ELR (cell line): ENCODE results near the gene PRKG1.

ENCODE experiments used
- DNase-seq: peaks from one replicate; pipeline ENCODE4 v3.0.0-alpha.2; 2015; ENCODE audit warnings: low read depth

The PRKG1 gene

DNA sequence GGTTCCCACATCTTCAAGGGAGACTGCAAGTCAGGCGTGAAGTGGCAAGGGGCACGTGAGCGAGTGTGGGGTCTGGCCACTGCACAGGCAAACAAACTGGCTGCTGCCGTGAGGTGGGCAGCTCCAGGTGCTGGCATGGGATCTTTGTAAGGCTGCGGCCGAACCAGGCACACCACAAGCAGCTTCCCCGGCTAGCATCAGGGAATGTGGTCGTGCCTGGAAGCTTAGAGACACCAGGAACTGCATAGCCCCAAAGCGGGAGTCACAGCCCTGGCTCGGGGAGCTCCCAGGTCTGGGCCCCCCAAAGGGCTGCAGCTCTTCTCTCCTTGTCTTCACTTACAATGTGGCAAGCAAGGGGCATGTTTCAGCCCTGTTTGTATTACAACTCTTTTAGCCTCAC, 988.9 kb downstream of the PRKG1 start:
- no peak for DNase-seq

DNA sequence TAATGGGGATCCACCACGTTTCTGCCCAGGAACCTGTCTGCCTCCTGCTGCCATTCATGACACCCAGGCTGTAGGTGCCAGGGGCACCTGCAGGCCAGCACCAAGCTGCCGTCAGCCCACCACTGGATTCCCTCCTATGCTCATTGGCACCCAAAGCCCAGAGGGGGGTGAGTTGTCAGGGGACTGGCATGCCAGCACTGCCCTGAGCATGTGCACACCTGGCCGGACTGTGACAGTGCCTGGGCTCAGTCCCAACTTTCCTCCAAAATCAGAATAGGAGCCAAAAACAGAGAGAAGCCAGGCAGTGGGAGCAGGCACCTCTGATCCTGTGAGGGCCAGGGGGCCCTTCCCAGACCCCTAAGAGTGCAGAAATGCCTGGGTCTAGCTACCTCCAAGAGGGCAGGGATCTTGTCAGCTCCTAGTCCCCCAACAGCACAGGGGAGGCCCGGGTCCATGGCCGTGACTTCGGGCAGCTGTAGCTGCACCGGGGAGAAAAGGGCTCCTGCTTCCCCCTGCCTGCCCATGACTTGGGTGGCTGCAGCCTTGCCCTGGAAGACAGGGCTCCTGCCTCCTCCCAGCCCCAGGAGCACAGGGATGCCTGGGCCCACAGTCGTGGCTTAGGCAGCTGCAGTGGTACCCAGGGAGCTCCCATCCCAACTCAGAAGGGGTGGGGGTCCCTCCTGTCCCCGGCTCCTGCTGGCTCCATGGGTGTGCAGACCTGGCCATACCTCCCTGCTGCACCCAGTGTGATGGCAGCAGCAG, 990.0 kb downstream of the PRKG1 start:
- DNase-seq = no peak

DNA sequence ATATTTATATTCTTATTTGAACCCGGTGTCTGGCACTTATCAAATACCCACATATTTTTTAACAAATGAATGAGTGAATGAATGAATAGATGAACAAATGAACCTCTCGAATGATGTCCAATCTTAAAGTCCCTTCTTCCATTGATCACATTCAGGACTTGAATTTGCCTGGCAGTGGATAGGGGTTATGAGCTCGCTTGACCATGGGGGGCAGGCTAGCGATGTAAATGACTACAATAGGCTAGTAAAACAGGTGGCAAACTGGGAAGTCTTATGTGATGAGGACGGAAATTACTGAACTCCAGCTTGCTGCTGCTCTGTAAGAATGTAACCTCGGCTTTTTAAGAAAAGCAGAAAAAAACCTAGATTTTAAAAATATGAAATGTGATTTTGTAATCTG, 992.1 kb downstream of the PRKG1 start:
- peak; percentile 4 for DNase-seq

DNA sequence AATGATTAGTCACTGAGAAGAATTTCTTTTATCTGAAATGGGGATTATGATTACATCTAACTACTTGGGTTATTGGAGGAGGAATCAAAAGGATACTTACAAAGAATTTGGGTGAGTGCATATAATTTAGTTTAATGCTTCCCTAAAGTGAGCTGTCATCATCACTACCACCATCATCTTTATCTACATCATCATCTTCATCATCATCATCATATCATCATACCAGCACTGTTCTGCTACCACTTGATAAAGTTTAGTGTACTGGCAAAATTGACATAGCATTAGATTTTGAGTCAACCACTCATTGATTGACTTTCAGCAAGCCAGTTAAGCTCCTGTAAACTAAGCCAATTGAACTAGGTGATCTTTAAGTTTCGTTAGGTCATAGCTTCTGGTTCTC, 994.2 kb downstream of the PRKG1 start:
- DNase-seq = no peak

DNA sequence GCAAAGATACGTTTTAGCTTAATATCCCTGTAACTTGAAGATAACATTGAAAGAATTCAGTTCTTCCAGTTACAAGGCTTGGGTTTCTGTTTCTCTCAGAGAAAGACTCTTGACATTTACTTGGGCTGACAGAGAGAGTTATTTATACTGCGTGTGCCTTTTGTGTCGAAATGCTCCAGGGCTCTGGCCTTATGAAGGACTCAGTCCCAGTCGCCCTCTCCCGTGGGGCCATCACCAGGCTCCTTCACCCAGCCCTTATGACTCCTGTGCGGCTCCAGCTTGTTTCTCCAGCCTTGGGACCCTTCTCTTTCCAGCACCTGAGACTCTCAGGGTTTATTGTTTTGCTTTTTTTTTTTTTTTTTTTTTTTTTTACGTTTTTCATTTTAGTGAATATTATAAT, 997.5 kb downstream of the PRKG1 start:
- DNase-seq = no peak

DNA sequence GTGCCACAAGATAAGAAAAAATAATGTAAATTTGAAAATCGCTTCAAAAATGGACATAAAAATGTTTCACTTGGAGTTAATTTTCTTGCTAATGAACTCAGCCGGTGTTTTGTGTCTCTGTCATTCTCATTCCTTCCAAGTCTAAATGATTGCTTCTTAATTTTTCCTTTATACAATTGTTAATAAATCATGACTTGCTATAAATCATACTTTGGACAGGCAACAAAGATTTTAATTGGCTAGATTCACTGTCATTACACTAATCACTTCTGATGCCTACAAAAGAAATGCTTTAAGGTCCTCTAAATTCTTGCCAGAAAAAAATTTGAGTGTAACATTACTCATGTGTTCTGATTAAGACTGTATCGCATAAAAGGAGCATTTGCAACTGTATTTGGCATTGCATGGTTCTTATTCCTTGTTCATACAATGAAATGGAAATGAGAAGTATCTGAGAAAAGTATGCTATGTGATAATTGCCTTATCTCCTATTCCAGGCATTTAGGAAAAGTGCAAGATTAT, 1000.3 kb downstream of the PRKG1 start:
- no peak for DNase-seq

DNA sequence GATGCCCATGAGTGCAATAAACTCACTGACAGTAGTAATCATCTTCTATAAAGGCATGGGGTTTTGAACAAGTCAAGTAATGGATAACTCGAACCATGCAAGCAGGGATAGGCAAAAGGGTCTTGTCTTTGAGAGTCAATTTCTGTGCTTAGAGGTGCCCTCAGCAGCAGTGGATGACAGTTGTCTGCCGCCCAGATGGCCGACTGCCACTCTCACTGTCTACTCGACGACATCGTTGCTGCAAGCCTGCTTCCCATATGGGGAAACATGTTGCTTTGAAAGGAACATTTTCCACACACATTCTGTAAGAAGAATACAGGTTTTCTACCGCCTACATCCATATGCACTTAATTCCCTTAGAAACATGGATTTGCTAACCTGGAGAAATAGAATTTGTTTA, 1003.5 kb downstream of the PRKG1 start:
- DNase-seq = no peak

DNA sequence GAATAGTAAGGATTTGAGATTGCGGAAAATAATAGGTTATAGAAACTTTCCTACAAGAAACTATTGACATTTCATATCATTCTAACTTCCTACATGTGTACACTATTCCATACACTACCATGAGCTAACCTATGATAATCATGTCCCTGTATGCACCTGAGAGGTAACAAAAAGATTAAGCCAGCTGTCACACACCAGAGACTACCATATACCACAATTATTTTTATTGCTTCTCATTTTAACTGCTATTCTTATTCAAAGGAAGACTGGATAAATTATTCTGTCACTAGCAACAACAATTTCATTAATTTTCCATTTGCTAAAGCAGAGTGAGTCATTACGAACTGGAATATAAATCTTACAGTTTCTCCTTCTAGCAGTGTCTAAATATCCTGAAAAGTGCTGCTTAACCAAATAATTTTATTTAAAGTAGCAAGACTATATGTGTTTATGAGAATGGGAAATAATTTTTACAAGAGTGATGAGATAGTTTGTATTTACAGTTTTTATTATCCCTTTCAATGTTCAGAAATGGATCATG, 1004.2 kb downstream of the PRKG1 start:
- DNase-seq = no peak

DNA sequence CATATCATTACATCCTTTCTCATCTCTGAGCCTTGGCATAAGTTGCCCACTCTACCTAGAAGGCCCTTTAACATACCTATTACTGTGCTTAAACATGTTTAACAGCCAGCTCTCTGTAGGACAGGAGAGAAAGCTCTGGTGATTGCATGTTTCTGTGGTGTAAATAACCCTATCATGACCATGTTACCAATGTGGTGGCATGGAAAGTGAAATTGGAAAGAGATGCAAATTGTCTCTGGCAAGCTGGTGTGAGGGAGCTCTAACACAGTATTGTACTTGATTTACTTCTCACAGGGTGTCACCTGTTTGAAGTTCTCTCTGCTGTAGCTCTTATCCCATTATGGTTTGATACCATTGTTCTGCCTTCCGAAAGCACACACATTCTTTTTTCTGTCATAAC, 1008.0 kb downstream of the PRKG1 start:
- no peak for DNase-seq

DNA sequence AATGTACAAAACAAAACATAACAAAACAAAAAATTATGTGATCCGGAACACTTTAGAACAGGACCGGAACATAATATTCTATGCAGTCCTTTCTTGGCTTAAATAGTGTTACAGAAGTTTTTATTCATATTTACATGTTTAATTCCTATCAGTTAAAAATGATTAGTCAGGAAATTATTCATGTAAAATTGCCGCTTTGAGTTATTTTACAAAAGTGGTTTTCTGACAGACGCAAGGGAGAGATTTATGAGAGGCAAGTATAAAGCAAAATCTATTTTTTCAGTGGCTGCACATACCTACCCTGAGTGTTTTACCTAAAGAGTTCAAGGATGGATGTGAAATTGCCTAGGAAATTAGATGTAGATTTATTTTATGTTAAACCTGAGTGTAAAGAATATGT, 1009.1 kb downstream of the PRKG1 start:
- DNase-seq = no peak

DNA sequence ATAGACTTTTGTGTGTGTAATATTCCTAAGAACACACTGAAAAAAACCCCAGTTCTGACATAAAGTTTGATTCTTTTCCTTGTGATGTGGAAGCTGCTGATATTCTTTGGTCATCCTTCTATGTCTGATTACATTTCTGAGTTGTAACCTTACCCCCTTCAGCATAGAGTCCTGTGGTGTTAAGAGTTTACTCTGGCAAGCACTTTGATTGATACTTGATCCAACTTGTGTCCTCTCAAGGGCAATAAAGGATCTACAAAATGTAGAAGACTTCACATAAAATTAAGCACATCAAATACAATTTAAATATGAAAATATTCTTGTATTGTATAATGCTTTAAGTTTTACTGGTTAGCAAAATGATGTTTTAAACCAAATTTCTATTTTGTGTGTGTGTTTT, 1018.1 kb downstream of the PRKG1 start:
- no peak for DNase-seq

DNA sequence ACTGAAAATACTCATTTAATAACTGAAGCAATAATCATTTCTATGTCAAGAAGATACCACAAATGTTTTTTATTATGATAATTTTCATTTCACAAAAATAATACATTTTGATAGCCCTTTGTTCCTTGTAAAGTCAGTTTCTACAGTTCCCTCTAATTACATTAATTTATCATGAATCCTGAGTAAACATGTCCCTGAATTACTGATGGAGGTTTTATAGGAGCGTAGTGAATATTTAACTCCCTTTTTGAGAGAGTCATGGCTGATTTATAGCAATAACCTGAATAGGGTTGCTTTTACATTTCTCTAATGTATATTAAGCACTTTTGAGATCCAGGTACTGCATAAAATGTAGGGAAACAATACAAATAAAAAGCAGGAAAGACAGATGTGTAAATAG, 1023.8 kb downstream of the PRKG1 start:
- no peak for DNase-seq

DNA sequence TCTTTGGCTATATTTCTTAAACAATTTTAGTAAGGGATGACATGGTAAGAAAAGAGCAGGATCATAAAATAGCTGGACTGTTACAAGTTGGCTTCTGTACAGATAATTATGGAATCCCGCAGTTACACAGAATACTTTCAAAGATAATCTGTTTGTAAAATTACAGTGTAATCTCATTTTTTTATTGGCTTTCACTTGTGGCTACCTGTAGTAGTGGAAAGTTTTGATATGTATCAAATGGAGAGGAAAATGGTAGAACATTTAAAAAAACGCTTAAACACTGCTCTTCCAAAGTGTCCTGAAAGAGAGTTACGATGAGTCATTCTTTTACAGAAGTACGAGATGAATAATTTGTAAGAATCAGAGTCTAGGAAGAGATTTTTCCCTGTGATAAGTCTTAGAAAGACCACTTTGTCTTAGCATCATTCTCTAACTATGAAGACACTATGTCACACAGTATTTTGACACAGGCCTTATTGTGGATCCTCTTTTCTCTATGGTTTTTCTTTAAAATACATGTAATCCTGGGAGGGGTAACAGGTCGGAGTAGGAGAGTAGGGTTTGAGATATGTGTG, 1024.8 kb downstream of the PRKG1 start:
- no peak for DNase-seq

DNA sequence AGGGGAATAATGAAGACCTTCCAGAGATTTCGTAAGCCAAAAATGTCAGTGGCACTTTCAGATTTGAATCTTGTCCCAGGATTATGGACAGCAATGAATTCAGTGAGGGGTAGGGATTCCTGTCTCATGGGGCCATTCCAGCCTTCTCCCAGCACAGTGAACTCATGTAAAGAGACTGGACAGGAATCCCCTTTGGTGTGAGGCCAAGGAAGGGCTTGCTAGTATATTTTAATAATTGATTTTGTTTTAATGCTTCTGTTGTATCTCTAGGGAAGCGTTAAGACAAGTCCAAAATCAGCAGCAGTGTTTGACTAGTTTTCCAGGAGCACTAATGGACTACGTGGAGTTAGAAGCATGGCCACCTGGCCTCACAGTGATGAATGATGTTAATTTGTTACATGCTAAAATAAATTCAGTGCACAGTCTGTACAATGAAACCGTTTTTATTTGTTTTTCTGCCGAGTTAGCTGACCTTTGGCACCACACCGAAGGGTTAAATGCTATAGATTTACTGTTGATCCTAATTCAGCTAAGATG, 1025.8 kb downstream of the PRKG1 start:
- DNase-seq = no peak

DNA sequence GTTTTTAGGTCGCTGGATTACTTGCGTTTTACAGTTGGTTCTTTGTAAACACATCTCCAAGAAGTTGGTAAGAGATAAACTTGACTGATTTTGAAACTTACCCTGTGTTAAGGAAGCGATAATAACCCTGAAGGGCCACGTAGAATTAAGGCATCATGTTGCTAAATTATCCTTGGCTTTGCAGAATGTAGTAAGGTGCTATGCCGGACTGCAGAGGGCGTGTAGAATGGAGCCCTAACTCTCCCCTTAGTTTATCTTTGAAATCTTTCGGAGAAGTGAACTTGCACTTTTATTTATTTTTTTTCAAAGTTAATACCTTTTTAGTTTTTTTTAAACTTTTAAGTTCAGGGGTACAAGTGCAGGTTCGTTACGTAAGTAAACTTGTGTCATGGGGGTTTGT, 1031.0 kb downstream of the PRKG1 start:
- no peak for DNase-seq

DNA sequence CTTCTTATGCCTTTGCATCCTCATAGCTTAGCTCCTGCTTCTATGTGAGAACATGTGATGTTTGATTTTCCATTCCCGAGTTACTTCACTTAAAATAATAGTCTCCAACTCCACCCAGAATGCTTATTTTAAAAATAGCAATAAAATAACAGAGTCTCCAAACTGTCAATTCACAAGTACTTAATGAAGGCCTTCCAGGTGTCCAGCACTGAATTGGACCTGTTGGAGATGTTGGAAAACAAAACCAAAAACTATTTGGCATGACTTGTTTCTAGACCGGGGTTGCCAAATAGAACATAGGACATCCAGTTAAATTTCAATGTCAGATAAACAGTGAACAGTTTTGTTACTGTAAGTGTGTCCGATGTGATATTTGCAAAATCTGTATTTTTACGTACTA, 1031.7 kb downstream of the PRKG1 start:
- DNase-seq = no peak

DNA sequence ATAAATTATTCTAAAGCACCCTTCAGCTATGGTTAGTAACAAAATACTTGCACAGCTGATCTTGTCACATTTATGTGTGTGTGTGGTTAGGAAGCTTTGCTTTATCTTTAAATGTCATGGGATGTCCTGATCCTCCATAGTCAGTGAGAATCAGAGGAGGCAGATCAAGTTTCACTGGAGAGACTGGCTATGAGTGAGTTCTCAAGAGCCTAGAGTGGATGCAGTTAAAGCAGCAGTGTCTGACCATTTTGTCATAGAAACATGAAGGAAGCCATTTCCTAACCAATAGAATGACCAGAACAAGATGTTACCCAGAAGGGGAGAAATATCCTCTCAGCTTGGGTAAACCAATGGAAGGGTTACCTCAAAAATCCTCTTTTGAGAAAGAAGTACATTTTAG, 1032.6 kb downstream of the PRKG1 start:
- no peak for DNase-seq

DNA sequence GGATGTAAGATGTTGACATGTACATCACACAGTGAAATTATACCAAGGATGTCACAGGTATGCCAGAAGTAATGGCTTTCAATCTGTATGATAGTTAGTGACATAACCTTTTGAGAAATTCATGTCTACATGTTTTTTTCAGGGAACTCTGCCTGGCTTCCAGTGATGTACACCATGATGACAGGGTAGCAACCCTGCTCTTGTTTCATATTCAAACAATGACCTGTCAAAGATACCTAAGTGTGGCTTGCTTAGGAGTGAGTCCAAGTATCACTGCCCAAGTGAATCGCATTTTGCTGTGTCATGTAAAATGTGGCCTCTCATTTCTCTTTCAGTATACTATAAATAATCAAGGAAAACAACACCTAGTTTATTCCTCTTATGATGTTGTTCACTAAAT, 1033.9 kb downstream of the PRKG1 start:
- no peak for DNase-seq

DNA sequence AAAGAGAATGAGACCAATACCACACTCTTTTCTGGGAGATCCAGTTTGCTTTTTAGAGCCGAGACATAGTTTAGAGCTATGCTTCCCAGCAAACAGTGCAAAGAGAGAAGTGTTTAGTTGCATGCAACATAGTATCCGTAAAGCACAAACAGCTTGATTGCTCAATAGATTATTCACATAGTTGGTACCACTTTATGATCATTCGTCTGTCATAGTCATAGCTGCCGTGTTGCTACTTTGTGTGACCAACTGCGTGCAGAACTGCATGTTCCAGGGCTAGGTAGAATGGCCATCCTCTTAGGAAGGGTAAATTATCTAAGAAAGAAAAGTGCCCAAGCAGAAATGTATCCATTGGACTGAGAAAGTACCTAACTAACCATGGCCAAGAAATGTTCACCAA, 1036.3 kb downstream of the PRKG1 start:
- no peak for DNase-seq

DNA sequence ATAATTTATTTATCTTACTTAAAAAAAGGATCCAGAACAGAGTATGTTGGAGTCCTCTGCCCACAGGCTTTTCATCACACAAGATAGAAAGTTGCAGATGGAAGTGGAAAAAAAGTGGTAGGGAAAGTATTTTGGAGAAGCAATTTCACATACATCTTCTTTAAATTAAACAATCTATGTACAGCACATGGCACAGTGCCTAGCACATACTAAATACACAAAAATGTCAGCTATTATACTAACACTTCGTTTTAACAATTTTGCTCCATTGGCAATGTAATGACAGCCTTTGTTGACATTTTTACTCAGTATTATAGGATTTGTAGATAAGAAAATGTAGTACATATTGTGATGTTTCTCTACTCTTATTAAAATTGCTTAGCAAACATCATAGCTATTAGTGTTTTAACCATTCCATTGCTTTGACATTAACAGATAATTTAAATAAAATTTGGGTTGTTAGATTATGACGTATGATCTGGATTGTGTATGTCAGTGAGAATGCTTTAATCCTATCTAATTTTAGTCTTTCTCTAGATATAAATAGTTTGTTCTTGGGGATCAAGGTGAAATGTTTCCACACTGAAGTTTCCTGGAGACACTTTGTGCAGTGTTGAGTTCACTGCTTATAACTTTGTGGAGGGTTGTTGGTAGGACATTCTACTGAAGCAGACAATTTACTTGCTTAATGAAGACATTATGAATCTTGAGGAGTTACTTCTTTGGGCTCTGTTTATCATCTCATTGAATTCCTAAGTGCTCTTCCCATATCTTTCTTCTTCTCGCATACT, 1037.0 kb downstream of the PRKG1 start:
- no peak for DNase-seq

DNA sequence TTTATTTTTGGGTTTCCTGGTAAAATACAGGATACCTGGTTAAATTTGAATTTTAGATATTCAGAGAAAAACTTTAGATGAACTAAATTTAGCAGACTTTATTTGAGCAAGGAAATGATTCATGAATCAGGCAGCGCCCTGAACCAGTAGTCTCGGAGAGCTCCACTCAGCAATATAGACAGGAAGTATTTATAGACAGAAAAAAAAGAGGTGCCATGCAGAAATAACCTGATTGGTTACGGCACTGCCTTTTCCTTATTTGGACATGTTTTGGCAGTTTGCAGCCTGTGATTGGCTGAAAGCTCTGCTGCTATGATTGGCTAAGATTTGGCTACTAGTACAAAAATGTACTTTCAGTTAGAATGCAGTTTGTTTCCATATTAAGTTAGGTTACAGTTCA, 1041.5 kb downstream of the PRKG1 start:
- DNase-seq = peak; percentile 25

DNA sequence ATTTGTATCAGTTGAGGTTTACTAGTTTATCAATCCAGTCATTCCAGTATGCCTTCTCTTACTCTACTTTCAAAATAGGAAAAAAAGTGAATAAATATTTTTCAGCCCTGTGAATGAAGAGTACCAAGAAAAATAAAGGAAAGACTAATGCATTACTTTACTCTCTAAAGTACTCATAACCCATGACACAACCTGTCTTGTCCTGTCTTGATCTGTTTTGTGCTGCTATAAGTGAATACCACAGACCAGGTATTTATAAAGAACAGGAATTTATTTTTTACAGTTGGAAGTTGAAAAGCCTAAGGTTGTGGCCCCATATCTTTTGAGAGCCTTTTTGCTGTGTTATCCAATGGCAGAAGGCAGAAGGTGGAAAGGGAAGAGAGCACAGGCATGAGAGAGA, 1045.2 kb downstream of the PRKG1 start:
- DNase-seq = no peak

DNA sequence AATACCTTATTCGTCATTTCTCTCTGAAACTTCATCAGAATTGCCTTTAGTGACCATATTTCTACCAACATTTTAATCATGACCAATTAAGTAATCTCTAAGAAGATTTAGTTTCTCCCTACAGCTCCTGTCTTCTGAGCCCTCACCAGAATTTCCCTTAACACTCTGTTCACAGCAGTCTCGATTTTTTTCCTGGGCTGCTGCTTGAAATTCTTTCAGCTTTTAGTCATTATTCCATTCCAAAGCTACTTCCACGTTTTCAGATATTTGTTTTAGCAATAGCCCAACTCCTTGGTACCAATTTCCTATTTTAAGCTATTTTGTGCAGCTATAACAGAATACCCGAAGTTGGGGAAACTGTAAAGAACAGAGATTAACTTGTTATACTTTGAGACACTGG, 1047.4 kb downstream of the PRKG1 start:
- DNase-seq = no peak
